ENCODE data around the gene STRBP.
"Not testable (repeated sequence)": the region's sequence is repeated elsewhere in the genome, so short reads cannot be mapped to it uniquely, and the experiment has no call there.

STRBP gene

DNA sequence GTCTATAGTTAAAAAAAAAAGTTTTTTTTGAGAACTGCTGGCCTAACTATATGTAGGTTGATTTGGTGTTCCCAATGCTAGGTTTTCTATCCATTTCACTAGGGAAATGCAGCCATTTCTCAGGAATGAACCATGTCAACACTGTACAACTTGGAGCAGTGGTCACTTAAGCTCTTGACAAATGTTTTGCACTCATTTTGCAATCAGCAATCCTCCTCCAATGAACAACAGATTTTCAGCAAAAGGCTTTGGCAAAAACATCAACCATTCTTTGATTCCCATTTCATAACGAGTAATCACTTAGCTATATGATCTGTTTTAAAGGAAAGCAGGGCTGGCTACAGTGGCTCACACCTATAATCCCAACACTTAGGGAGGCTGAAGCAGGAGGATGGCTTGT lies 17.9 kb downstream of the STRBP start:
- TF ChIP-seq, protein P1, sequence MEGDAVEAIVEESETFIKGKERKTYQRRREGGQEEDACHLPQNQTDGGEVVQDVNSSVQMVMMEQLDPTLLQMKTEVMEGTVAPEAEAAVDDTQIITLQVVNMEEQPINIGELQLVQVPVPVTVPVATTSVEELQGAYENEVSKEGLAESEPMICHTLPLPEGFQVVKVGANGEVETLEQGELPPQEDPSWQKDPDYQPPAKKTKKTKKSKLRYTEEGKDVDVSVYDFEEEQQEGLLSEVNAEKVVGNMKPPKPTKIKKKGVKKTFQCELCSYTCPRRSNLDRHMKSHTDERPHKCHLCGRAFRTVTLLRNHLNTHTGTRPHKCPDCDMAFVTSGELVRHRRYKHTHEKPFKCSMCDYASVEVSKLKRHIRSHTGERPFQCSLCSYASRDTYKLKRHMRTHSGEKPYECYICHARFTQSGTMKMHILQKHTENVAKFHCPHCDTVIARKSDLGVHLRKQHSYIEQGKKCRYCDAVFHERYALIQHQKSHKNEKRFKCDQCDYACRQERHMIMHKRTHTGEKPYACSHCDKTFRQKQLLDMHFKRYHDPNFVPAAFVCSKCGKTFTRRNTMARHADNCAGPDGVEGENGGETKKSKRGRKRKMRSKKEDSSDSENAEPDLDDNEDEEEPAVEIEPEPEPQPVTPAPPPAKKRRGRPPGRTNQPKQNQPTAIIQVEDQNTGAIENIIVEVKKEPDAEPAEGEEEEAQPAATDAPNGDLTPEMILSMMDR (conservative IDR thresholded peaks at IDR 0.05; ENCODE audit: low read depth, low read length) = no peak
- H3K4me3 ChIP-seq (ENCODE audit: low read length) = no peak overlapping the region
- no peak for DNase-seq (ENCODE audit: low read depth)

DNA sequence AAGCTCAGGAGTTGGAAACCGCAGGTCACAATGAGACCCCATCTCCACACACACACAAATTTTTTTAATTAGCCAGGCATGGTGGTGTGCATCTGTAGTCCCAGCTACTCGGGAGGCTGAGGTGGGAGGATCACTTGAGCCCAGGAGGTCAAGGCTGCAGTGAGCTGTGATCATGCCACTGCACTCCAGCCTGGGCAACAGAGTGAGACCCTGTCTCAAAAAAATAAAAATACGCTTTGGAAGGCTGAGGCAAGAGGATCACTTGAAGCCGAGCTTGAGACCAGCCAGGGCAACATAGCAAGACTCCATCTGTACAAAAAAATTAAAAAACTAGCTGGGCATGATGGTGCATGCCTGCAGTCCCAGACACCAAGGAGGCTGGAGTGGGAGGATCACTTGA lies 19.2 kb downstream of the STRBP start:
- H3K4me3 ChIP-seq (ENCODE audit: low read length); DNase-seq (ENCODE audit: low read depth): not testable (repeated sequence)

DNA sequence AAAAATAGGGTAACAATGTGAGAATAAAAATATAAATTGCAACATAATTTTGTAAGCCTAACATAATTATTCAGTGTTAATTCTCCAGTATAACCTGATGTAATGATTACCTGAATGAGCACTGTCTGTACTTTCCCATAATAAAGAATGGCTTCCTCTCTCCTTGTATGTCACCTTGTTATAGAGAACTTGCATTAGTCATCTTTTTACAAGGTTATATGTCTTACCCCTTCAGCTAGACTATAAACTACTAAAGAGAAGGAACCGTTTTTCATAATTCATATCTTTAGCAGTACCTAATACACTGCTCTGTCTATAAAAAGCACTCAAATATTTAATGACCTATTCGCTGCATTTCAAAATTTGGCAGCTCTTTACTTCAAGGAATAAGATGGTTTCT lies 19.8 kb downstream of the STRBP start:
- TF ChIP-seq, protein P1 (conservative IDR thresholded peaks at IDR 0.05; ENCODE audit: low read depth, low read length) = no peak
- no peak for DNase-seq (ENCODE audit: low read depth)
- no peak overlapping the region for H3K4me3 ChIP-seq (ENCODE audit: low read length)

DNA sequence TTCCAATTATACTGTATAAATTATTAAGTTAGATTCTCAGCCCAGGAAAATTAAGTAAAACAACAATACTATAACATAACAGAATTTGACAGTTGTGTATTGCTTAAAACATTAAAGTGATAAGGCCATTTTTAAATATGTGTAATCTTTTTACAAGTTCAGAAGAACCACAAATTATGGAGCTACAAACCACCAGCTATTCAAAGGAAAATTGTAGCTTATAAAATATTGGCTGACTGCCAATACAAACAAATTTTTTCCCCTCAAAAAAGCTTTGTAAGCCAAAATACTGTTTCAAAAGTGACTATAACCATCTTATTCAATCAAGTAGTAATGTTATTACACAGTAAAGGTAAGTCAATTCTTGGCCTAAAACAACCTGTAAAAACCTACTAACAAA lies 21.9 kb downstream of the STRBP start:
- H3K4me3 ChIP-seq (ENCODE audit: low read length) = no peak overlapping the region
- TF ChIP-seq, protein P1 (conservative IDR thresholded peaks at IDR 0.05; ENCODE audit: low read depth, low read length) = no peak
- DNase-seq (ENCODE audit: low read depth) = no peak

DNA sequence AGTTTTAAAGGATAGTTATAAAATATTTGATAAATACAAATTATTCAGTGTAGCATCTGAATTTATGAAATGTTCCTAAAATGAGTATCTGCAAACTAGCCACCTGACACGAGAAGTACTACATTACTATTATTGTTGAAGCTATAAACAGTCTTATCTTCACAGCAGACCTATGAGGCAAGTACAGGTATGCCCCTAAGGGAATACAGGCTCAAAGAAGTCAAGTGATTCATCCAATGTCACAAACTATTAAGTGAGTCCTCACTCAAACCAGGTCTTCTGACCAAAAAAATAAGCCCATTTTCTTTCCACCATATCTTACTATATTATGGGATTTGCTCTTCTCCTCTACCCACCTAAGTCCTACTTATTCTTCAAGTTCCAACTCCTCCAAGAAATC lies 28.7 kb downstream of the STRBP start:
- DNase-seq (ENCODE audit: low read depth) = no peak
- no peak overlapping the region for H3K4me3 ChIP-seq (ENCODE audit: low read length)
- TF ChIP-seq, protein P1 (conservative IDR thresholded peaks at IDR 0.05; ENCODE audit: low read depth, low read length) = no peak

DNA sequence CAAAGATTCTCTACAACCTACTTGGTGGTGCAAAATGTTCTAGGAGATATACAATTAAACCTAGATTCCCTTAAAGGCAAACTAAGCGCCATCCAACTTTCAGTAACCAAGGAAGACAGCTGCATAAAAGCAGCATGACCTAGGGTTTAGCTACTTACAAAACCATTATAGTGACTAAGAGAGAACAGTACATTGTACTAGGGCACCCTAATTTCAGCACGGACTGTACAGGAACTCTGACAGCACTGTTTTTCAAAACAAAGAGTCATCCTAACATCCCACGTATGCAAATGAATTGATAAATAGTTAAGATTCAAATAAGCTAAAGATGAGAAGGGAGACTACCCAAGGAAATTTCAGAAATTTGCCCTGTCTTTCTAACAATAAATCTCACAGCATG lies 30.0 kb downstream of the STRBP start:
- no peak for DNase-seq (ENCODE audit: low read depth)
- TF ChIP-seq, protein P1 (conservative IDR thresholded peaks at IDR 0.05; ENCODE audit: low read depth, low read length) = no peak
- H3K4me3 ChIP-seq (ENCODE audit: low read length) = no peak overlapping the region

DNA sequence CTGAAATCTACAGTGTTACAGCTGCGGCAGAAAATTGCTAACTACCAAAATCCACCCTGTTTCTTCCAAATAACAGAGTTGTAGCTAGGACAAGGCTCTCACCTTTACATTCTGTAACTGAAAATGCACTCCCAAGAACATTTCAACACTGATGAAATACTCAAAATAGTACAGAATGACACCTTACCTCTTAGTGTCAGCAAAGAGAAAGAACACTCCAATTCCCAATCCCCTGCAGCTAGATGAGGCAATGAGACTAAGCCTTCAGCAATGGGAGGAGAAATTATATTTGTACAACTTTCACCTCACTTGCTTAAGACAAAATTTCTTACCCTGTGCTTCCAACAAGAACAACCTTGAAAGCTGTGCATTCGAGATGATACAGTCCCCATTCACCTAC lies 31.2 kb downstream of the STRBP start:
- TF ChIP-seq, protein P1 (conservative IDR thresholded peaks at IDR 0.05; ENCODE audit: low read depth, low read length) = no peak
- DNase-seq (ENCODE audit: low read depth) = no peak
- H3K4me3 ChIP-seq (ENCODE audit: low read length) = no peak overlapping the region

DNA sequence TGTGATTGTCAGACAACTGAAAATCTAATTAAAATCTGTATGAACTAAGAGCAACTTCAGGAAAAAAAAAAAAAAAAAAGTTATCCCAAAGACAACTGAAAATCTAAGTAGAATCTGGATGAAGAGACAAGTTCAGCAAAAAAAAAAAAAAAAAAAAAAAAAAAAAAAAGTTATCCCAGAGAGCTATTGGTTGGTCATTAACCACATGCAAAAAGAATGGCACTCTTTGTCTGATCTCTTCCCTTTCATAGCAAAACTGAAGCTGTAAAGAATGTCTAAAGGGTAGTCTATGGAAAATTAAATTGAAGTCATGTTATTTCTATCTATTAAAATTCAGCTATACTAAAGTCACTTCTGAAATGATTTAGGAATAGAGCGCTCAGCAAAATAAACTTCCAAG lies 32.9 kb downstream of the STRBP start:
- TF ChIP-seq, protein P1 (conservative IDR thresholded peaks at IDR 0.05; ENCODE audit: low read depth, low read length) = no peak
- no peak overlapping the region for H3K4me3 ChIP-seq (ENCODE audit: low read length)
- DNase-seq (ENCODE audit: low read depth) = no peak

Data from retinal pigment epithelial cell (primary cell).